Karpas-422 (cell line): ENCODE results near the gene SYNJ1. TPM values are rescaled to one million over a fixed set of nuclear protein-coding genes. Genes with fewer than 3 reads are reported as not detected.

ENCODE experiments used
- DNase-seq: peaks from one replicate; pipeline ENCODE4 v3.0.0-alpha.2; 2015
- H2AFZ ChIP-seq: fragments of 200-600 bp; sonication (generic); 2 replicates; pipeline ENCODE4 v1.6.1; 2014; ENCODE audit warnings: antibody characterized with exemption, low read length, mixed read lengths
- H3K27ac ChIP-seq: fragments of 200-600 bp; sonication (generic); 2 replicates; pipeline ENCODE4 v1.5.1; 2014; ENCODE audit warnings: mild to moderate bottlenecking, low read length, moderate library complexity
- H3K27me3 ChIP-seq: fragments of 200-600 bp; sonication (generic); 2 replicates; pipeline ENCODE4 v1.6.1; 2014; ENCODE audit warnings: low read length, mixed read lengths
- H3K36me3 ChIP-seq: fragments of 200-600 bp; sonication (generic); 2 replicates; pipeline ENCODE4 v1.6.1; 2014; ENCODE audit warnings: low read length, mixed read lengths; ENCODE audit not compliant: insufficient read depth
- H3K4me1 ChIP-seq: fragments of 200-600 bp; sonication (generic); 2 replicates; pipeline ENCODE4 v1.6.1; 2014; ENCODE audit warnings: mild to moderate bottlenecking, low read length, mixed read lengths
- H3K4me2 ChIP-seq: fragments of 200-600 bp; sonication (generic); 2 replicates; pipeline ENCODE4 v1.6.1; 2014; ENCODE audit warnings: low read length, low read depth, mild to moderate bottlenecking; ENCODE audit not compliant: poor library complexity, severe bottlenecking
- H3K4me3 ChIP-seq: fragments of 200-600 bp; sonication (generic); 2 replicates; pipeline ENCODE4 v1.5.1; 2014; ENCODE audit warnings: mild to moderate bottlenecking, antibody characterized with exemption, low read length, mixed read lengths
- H3K79me2 ChIP-seq: fragments of 200-600 bp; sonication (generic); 2 replicates; pipeline ENCODE4 v1.6.1; 2014; ENCODE audit warnings: mild to moderate bottlenecking, low read length, mixed read lengths
- H3K9ac ChIP-seq: fragments of 200-600 bp; sonication (generic); 2 replicates; pipeline ENCODE4 v1.6.0; 2014; ENCODE audit warnings: low read length
- H3K9me2 ChIP-seq: fragments of 200-600 bp; sonication (generic), shearing (Covaris generic); replicated peaks from 2 replicates; pipeline ENCODE4 v1.6.0; 2014; ENCODE audit warnings: mild to moderate bottlenecking, low read length, moderate library complexity; ENCODE audit not compliant: insufficient read depth
- H3K9me3 ChIP-seq: fragments of 300-700, 200-600 bp; sonication (generic); 2 replicates; pipeline ENCODE4 v1.6.1; 2014; ENCODE audit warnings: low read length, mixed read lengths
- H4K20me1 ChIP-seq: fragments of 200-600 bp; sonication (generic); 2 replicates; pipeline ENCODE4 v1.6.1; 2014; ENCODE audit warnings: mild to moderate bottlenecking, antibody characterized with exemption, low read length, low read depth; ENCODE audit not compliant: insufficient read depth
- total RNA-seq: library from RNA; depleted of rRNA; stranded (reverse); fragments of >200 nt; shearing (Covaris generic); gene quantifications from 2 replicates; pipeline ENCODE4 v1.2.3, GENCODE V29; 2014; ENCODE audit warnings: low replicate concordance

The SYNJ1 gene
- total RNA-seq, 1 experiment from 2014 or later: 6.0 TPM

DNA sequence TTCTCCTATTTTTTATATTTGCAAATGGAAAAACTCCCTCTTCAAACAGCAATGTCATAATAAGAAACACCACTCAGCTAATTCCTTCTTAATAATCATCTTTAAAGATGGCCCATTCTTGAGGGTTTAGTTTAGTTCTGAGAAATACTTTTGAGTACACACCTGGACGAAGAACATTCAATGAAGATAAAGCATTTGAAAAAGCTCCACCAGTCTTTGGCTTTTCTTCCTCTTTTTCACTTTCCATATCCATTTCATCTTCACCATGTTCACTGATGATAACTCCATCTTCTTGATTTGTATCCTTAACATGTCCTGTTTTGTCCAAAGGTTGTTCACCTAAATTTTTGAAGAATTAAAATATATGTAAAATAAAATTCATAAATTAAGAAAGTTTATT, 36.4 kb upstream of the SYNJ1 start:
- Histone ChIP-seq H3K4me1 (peaks cover 14% of the 10 kb centered on the region), H3K79me2 (peaks cover 87% of the 10 kb centered on the region), H2AFZ (no peak overlapping the region), H3K36me3 (peaks cover 88% of the 10 kb centered on the region), H3K9me2 (no peaks in the 10 kb centered on the region), H3K27ac (no peak overlapping the region), H3K4me2 (no peak overlapping the region), H3K4me3 (no peak overlapping the region), H3K9me3 (no peaks in the 10 kb centered on the region), H3K9ac (no peak overlapping the region), H4K20me1 (peaks cover 22% of the 10 kb centered on the region), H3K27me3 (no peaks in the 10 kb centered on the region)
- no peak for DNase-seq

- Histone ChIP-seq H3K36me3 (peaks cover 82% of the 10 kb centered on the region), H3K27me3 (no peaks in the 10 kb centered on the region), H3K4me3 (no peak overlapping the region), H3K4me1 (no peaks in the 10 kb centered on the region), H4K20me1 (peaks cover 7% of the 10 kb centered on the region; the same call in 1 of the 2 replicates), H3K4me2 (no peak overlapping the region), H3K9me3 (no peaks in the 10 kb centered on the region), H3K27ac (no peak overlapping the region), H3K9ac (no peak overlapping the region), H3K79me2 (peaks cover 83% of the 10 kb centered on the region), H3K9me2 (no peaks in the 10 kb centered on the region), H2AFZ (no peak overlapping the region)
- no peak for DNase-seq
Observed at GRCh38 chr21:32757804-32758203, 30.0 kb upstream of the SYNJ1 start.

DNA sequence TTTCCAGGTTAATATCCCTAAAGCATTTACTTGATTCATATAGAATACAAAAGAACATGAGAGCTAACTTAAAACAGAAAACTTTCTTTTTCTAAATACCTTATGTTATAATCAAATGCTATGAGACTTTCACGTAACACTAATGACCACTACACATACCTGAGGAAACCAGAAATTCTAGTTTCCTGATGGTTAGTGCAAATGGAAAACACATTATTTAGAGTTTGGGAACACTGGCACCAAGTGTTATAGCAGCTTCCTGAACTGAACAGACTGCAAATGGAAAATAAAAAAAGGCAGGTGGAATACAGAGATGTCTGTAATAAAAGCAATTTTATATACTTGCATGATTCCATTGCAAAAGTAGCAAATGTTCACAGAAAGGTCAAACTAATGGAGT, 28.3 kb upstream of the SYNJ1 start:
- H3K27me3 ChIP-seq: no peaks in the 10 kb centered on the region
- H3K79me2 ChIP-seq: peaks cover 79% of the 10 kb centered on the region
- no peak overlapping the region for H3K9ac ChIP-seq
- no peak for DNase-seq
- no peaks in the 10 kb centered on the region for H3K4me1 ChIP-seq
- H3K4me2 ChIP-seq: no peak overlapping the region
- peaks cover 80% of the 10 kb centered on the region for H3K36me3 ChIP-seq
- no peak overlapping the region for H2AFZ ChIP-seq
- peaks cover 7% of the 10 kb centered on the region; the same call in 1 of the 2 replicates for H4K20me1 ChIP-seq
- H3K9me3 ChIP-seq: no peaks in the 10 kb centered on the region
- no peak overlapping the region for H3K27ac ChIP-seq
- no peak overlapping the region for H3K4me3 ChIP-seq
- H3K9me2 ChIP-seq: no peaks in the 10 kb centered on the region

GRCh38 chr21:32753818-32754585, 26.2 kb upstream of the SYNJ1 start:
- Histone ChIP-seq H3K9me3 (no peaks in the 10 kb centered on the region), H3K27me3 (no peaks in the 10 kb centered on the region), H3K4me2 (no peak overlapping the region), H3K9me2 (no peaks in the 10 kb centered on the region), H3K36me3 (peaks cover 80% of the 10 kb centered on the region), H2AFZ (no peak overlapping the region), H3K4me3 (no peak overlapping the region), H4K20me1 (peaks cover 7% of the 10 kb centered on the region; the same call in 1 of the 2 replicates), H3K9ac (no peak overlapping the region), H3K4me1 (no peaks in the 10 kb centered on the region), H3K79me2 (peaks cover 75% of the 10 kb centered on the region), H3K27ac (no peak overlapping the region)
- DNase-seq: no peak

GRCh38 chr21:32750405-32750804, 22.6 kb upstream of the SYNJ1 start:
- peaks cover 70% of the 10 kb centered on the region for H3K79me2 ChIP-seq
- H3K9me2 ChIP-seq: no peaks in the 10 kb centered on the region

GRCh38 chr21:32749662-32750061, 21.8 kb upstream of the SYNJ1 start:
- Histone ChIP-seq H2AFZ (no peak overlapping the region), H3K9ac (no peak overlapping the region), H3K27ac (no peak overlapping the region), H3K79me2 (peaks cover 67% of the 10 kb centered on the region), H3K27me3 (no peaks in the 10 kb centered on the region), H3K4me2 (no peak overlapping the region), H4K20me1 (no peaks in the 10 kb centered on the region), H3K36me3 (peaks cover 82% of the 10 kb centered on the region), H3K9me2 (no peaks in the 10 kb centered on the region), H3K9me3 (no peaks in the 10 kb centered on the region), H3K4me3 (no peak overlapping the region), H3K4me1 (no peaks in the 10 kb centered on the region)
- no peak for DNase-seq

More at GRCh38 chr21:32750405-32750804, 22.6 kb upstream of the SYNJ1 start:
- H3K4me3 ChIP-seq: no peak overlapping the region
- H2AFZ ChIP-seq: no peak overlapping the region
- no peaks in the 10 kb centered on the region for H3K9me3 ChIP-seq
- no peaks in the 10 kb centered on the region for H4K20me1 ChIP-seq
- no peak overlapping the region for H3K4me2 ChIP-seq
- DNase-seq: no peak
- no peaks in the 10 kb centered on the region for H3K4me1 ChIP-seq
- no peak overlapping the region for H3K9ac ChIP-seq
- H3K27ac ChIP-seq: no peak overlapping the region
- H3K27me3 ChIP-seq: no peaks in the 10 kb centered on the region
- peaks cover 80% of the 10 kb centered on the region for H3K36me3 ChIP-seq

DNA sequence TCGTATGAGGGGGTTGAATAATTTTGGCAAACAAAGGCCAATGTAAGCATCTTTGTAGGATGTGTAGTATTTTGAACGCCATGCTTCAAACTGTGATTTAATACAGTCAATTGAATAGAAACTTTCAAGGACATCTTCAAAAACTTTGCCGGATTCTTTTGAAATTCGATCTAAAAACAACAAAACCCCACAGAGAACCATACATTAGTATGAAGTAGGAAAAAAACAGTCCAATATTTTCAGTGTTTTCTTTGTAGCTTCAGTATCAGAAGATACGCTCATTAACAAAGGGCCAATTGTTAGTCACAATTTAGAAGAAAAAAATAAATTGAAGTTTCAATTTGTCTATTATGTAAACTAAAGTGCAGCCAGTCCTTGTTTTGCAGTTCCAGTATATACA, 20.7 kb upstream of the SYNJ1 start:
- Histone ChIP-seq H3K4me3 (no peak overlapping the region), H3K27ac (no peak overlapping the region), H3K4me1 (no peaks in the 10 kb centered on the region), H2AFZ (no peak overlapping the region), H3K36me3 (peaks cover 81% of the 10 kb centered on the region), H3K27me3 (no peaks in the 10 kb centered on the region), H3K9me2 (no peaks in the 10 kb centered on the region), H4K20me1 (no peaks in the 10 kb centered on the region), H3K4me2 (no peak overlapping the region), H3K79me2 (peaks cover 60% of the 10 kb centered on the region), H3K9me3 (no peaks in the 10 kb centered on the region), H3K9ac (no peak overlapping the region)
- no peak for DNase-seq

DNA sequence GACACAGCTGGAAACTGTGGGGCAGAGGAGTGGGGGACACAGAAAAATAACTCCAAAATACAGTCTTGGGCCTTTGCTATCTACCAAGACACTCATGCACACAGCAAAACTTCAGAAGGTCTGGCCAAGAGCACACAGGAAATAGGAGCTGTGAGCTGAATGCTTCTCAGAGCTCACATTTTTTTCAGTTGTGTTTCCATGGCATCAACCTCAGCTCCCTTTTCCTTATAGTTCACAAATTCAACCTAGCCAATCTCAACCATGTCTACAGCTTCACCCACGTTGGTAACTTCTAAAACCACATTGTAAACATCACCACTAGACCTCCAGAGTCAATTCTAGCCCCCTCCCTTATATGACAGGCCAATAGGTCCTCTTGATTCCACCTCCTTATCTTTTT, 19.6 kb upstream of the SYNJ1 start:
- Histone ChIP-seq H3K79me2 (peaks cover 60% of the 10 kb centered on the region), H3K27ac (no peak overlapping the region), H3K9ac (no peak overlapping the region), H3K9me3 (no peaks in the 10 kb centered on the region), H3K9me2 (no peaks in the 10 kb centered on the region), H3K4me2 (no peak overlapping the region), H3K4me1 (no peaks in the 10 kb centered on the region), H3K36me3 (peaks cover 90% of the 10 kb centered on the region), H2AFZ (no peak overlapping the region), H3K4me3 (no peak overlapping the region), H4K20me1 (no peaks in the 10 kb centered on the region), H3K27me3 (no peaks in the 10 kb centered on the region)
- DNase-seq: no peak
